Fibroblast of villous mesenchyme (primary cell): ENCODE measurements around the gene PYGL. TPM values are rescaled to one million over a fixed set of nuclear protein-coding genes. Genes with fewer than 3 reads are reported as not detected.

ENCODE experiments used
- DNase-seq: peaks from one replicate; pipeline ENCODE4 v3.0.0-alpha.2; 2010; ENCODE audit warnings: low read depth
- H3K4me3 ChIP-seq: 2 replicates; pipeline ENCODE4 v1.5.1; 2011; ENCODE audit warnings: low read depth, mild to moderate bottlenecking, low read length
- CTCF ChIP-seq: IDR thresholded peaks from 2 replicates; pipeline ENCODE4 v1.5.1; 2012; ENCODE audit warnings: low read depth, mild to moderate bottlenecking, low read length; ENCODE audit not compliant: insufficient read depth
- total RNA-seq: library from RNA; depleted of rRNA; stranded (reverse); fragments of >200 nt; gene quantifications from 2 replicates; pipeline ENCODE4 v1.2.3, GENCODE V29; 2012

PYGL gene
- total RNA-seq, 1 donor, result 82.5 TPM

GRCh38 chr14:50935126-50936015 is 8.9 kb downstream of the PYGL start:
- no peak for TF ChIP-seq CTCF
- no peak overlapping the region for H3K4me3 ChIP-seq
- DNase-seq, result no peak

- H3K4me3 ChIP-seq, result no peak overlapping the region
- no peak for DNase-seq
- TF ChIP-seq CTCF, result no peak
Measured at GRCh38 chr14:50932592-50933495, 11.4 kb downstream of the PYGL start.

GRCh38 chr14:50932156-50932555 is 12.1 kb downstream of the PYGL start:
- no peak for DNase-seq
- TF ChIP-seq CTCF, result no peak
- H3K4me3 ChIP-seq, result no peak overlapping the region

- TF ChIP-seq CTCF, result no peak
- no peak overlapping the region for H3K4me3 ChIP-seq
- DNase-seq, result no peak
Measured at GRCh38 chr14:50931559-50931958, 12.7 kb downstream of the PYGL start.

- no peak overlapping the region for H3K4me3 ChIP-seq
- DNase-seq, result no peak
- no peak for TF ChIP-seq CTCF
Measured at GRCh38 chr14:50929506-50929905, 14.8 kb downstream of the PYGL start.

- DNase-seq, result peak; percentile 53
- no peak for TF ChIP-seq CTCF
- no peak overlapping the region for H3K4me3 ChIP-seq
Measured at GRCh38 chr14:50928002-50928635, 16.2 kb downstream of the PYGL start.
